Measurements from ENCODE around the gene NDUFB4. TPM values are rescaled to one million over a fixed set of nuclear protein-coding genes. Genes with fewer than 3 reads are reported as not detected.

Gene NDUFB4
- polyA plus RNA-seq, 1 donor from 2014 or later: 154 TPM

DNA sequence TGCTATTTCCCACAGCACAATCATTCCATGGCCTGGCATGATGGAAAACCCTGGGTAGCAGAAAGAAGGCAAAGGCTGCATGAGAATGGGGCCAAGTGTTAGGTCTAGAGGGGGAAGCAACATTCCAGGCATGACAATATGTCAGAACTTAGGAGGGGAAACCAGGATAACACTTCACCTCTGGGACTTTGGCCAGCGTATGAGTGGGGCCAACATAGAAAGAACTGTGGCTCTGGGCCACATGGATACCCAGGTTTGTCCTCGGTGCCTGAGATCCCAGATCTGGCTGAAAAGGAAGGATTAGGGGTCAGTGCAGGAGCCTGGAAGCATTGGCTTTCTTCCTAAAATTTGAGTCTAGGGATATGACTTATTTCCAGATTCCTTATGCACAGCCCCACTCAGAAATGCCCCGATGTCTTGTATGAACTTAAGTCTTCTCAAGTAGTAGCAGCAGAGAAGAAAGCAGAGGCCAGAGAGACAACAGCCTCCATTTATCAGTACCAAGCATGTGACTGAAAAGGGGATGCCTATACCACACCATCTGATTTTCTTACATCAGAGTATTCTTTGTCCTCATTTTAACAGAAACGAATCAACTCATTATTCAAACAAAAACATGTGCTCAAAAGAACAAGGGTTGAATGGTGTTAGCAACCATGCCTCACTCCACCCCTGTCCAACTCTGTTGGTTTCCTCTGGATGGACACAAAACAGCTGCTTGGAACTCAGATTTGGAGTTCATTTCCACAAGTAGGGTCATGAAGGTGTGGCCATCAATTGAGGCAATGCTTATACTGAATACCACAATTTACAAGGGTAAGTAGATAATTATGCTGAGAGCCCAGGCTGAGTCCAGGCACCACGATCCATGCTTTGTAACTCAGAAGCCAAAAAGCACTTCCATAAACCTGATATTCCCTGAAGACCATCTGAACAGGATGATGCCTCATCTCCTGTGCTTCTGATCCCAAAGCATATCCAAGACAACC, 43.7 kb upstream of the NDUFB4 start:
- Histone ChIP-seq H3K9ac (ENCODE audit: low read length) (no peak overlapping the region), H3K36me3 (ENCODE audit: insufficient read depth, low read length) (no peaks in the 10 kb centered on the region), H3K27me3 (ENCODE audit: insufficient read depth, low read depth, low read length) (no peaks in the 10 kb centered on the region), H3K9me2 (ENCODE audit: insufficient read depth, low read length) (no peaks in the 10 kb centered on the region), H3K9me3 (ENCODE audit: low read length) (no peaks in the 10 kb centered on the region), H4K20me1 (ENCODE audit: insufficient read depth) (no peaks in the 10 kb centered on the region), H3K4me3 (ENCODE audit: low read length) (no peak overlapping the region), H3K4me2 (ENCODE audit: low read length) (no peak overlapping the region), H3K27ac (ENCODE audit: low read length) (no peak overlapping the region), H3K79me2 (replicated peaks; ENCODE audit: insufficient read depth, low read length) (no peaks in the 10 kb centered on the region), H3F3A (ENCODE audit: insufficient read depth, low read length, poor library complexity, severe bottlenecking) (no peaks in the 10 kb centered on the region), H2AFZ (ENCODE audit: low read depth, low read length) (no peak overlapping the region)
- TF ChIP-seq MXI1 (conservative IDR thresholded peaks at IDR 0.05; ENCODE audit: poor library complexity, severe bottlenecking): no peak
- no peak for TF ChIP-seq TAF1 (IDR thresholded peaks at IDR 0.05; ENCODE audit: low read depth)
- no peak for TF ChIP-seq SMC3 (conservative IDR thresholded peaks at IDR 0.05; ENCODE audit: poor library complexity)
- TF ChIP-seq, protein P1, sequence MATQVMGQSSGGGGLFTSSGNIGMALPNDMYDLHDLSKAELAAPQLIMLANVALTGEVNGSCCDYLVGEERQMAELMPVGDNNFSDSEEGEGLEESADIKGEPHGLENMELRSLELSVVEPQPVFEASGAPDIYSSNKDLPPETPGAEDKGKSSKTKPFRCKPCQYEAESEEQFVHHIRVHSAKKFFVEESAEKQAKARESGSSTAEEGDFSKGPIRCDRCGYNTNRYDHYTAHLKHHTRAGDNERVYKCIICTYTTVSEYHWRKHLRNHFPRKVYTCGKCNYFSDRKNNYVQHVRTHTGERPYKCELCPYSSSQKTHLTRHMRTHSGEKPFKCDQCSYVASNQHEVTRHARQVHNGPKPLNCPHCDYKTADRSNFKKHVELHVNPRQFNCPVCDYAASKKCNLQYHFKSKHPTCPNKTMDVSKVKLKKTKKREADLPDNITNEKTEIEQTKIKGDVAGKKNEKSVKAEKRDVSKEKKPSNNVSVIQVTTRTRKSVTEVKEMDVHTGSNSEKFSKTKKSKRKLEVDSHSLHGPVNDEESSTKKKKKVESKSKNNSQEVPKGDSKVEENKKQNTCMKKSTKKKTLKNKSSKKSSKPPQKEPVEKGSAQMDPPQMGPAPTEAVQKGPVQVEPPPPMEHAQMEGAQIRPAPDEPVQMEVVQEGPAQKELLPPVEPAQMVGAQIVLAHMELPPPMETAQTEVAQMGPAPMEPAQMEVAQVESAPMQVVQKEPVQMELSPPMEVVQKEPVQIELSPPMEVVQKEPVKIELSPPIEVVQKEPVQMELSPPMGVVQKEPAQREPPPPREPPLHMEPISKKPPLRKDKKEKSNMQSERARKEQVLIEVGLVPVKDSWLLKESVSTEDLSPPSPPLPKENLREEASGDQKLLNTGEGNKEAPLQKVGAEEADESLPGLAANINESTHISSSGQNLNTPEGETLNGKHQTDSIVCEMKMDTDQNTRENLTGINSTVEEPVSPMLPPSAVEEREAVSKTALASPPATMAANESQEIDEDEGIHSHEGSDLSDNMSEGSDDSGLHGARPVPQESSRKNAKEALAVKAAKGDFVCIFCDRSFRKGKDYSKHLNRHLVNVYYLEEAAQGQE (IDR thresholded peaks at IDR 0.05; ENCODE audit: borderline replicate concordance): no peak
- TF ChIP-seq EP300 (conservative IDR thresholded peaks at IDR 0.05; ENCODE audit: poor library complexity, severe bottlenecking): no peak
- TF ChIP-seq RAD21 (conservative IDR thresholded peaks at IDR 0.05): no peak
- no peak for TF ChIP-seq POLR2AphosphoS5 (IDR thresholded peaks at IDR 0.05)
- TF ChIP-seq EZH2 (IDR thresholded peaks at IDR 0.05; ENCODE audit: borderline replicate concordance, insufficient read depth, low read length, poor library complexity, severe bottlenecking): no peak
- TF ChIP-seq, protein P2, sequence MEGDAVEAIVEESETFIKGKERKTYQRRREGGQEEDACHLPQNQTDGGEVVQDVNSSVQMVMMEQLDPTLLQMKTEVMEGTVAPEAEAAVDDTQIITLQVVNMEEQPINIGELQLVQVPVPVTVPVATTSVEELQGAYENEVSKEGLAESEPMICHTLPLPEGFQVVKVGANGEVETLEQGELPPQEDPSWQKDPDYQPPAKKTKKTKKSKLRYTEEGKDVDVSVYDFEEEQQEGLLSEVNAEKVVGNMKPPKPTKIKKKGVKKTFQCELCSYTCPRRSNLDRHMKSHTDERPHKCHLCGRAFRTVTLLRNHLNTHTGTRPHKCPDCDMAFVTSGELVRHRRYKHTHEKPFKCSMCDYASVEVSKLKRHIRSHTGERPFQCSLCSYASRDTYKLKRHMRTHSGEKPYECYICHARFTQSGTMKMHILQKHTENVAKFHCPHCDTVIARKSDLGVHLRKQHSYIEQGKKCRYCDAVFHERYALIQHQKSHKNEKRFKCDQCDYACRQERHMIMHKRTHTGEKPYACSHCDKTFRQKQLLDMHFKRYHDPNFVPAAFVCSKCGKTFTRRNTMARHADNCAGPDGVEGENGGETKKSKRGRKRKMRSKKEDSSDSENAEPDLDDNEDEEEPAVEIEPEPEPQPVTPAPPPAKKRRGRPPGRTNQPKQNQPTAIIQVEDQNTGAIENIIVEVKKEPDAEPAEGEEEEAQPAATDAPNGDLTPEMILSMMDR (IDR thresholded peaks at IDR 0.05; ENCODE audit: poor library complexity, severe bottlenecking): no peak

DNA sequence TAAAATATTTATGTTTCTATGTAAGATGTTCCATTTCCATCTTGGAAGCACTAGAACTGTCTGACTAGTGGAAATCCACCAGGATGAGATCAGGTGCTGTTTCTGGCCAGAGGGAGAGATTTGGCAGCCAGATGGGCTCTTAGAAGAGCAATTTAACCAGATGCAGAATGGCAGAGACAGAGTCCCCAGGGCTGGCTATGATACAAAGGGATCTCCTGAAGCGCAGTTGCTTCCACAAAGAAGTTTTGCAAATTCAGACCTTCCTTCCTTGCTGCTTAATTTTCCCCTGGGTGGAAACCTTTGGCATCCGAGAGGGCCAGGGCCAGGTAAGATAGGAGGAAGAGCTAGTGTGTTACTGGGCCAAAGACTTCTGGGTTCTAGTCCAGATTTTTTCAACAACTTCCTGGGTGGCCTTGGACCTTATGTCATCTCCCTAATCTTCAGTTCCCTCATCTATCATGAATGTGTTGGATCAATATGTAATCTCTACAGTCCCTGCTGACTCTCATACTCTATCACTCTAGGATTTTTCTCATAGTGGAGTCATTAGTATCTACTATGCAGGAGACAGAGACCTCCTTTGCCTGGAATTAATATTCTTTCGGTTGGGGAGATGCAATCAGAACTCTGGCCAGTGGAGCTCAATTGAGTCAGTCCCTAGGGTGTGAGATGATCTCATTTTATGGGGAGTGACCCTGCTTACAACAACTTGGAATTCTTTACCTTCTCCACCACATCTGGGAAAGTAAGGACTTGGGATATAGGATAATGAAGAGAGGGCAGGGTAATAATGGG, 41.1 kb upstream of the NDUFB4 start:
- Histone ChIP-seq H4K20me1 (ENCODE audit: insufficient read depth) (no peaks in the 10 kb centered on the region), H3K9me3 (ENCODE audit: low read length) (no peaks in the 10 kb centered on the region), H3K4me2 (ENCODE audit: low read length) (no peak overlapping the region), H3K27me3 (ENCODE audit: insufficient read depth, low read depth, low read length) (no peaks in the 10 kb centered on the region), H3K79me2 (replicated peaks; ENCODE audit: insufficient read depth, low read length) (no peaks in the 10 kb centered on the region), H3K4me3 (ENCODE audit: low read length) (no peak overlapping the region), H3K9ac (ENCODE audit: low read length) (no peak overlapping the region), H3K9me2 (ENCODE audit: insufficient read depth, low read length) (no peaks in the 10 kb centered on the region), H3K36me3 (ENCODE audit: insufficient read depth, low read length) (no peaks in the 10 kb centered on the region), H3F3A (ENCODE audit: insufficient read depth, low read length, poor library complexity, severe bottlenecking) (no peaks in the 10 kb centered on the region), H2AFZ (ENCODE audit: low read depth, low read length) (no peak overlapping the region), H3K27ac (ENCODE audit: low read length) (no peak overlapping the region)
- TF ChIP-seq EP300 (conservative IDR thresholded peaks at IDR 0.05; ENCODE audit: poor library complexity, severe bottlenecking) (no peak), EZH2 (IDR thresholded peaks at IDR 0.05; ENCODE audit: borderline replicate concordance, insufficient read depth, low read length, poor library complexity, severe bottlenecking) (no peak), POLR2AphosphoS5 (IDR thresholded peaks at IDR 0.05) (no peak)
